Measurements from ENCODE around the gene PPP6R2.

- TF ChIP-seq RAD21 (conservative IDR thresholded peaks at IDR 0.05) (no peak), POLR2AphosphoS5 (IDR thresholded peaks at IDR 0.05) (no peak), EZH2 (IDR thresholded peaks at IDR 0.05; ENCODE audit: borderline replicate concordance, insufficient read depth, low read length, poor library complexity, severe bottlenecking) (no peak), EP300 (conservative IDR thresholded peaks at IDR 0.05; ENCODE audit: poor library complexity, severe bottlenecking) (no peak)
- TF ChIP-seq, protein P1, sequence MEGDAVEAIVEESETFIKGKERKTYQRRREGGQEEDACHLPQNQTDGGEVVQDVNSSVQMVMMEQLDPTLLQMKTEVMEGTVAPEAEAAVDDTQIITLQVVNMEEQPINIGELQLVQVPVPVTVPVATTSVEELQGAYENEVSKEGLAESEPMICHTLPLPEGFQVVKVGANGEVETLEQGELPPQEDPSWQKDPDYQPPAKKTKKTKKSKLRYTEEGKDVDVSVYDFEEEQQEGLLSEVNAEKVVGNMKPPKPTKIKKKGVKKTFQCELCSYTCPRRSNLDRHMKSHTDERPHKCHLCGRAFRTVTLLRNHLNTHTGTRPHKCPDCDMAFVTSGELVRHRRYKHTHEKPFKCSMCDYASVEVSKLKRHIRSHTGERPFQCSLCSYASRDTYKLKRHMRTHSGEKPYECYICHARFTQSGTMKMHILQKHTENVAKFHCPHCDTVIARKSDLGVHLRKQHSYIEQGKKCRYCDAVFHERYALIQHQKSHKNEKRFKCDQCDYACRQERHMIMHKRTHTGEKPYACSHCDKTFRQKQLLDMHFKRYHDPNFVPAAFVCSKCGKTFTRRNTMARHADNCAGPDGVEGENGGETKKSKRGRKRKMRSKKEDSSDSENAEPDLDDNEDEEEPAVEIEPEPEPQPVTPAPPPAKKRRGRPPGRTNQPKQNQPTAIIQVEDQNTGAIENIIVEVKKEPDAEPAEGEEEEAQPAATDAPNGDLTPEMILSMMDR (IDR thresholded peaks at IDR 0.05; ENCODE audit: poor library complexity, severe bottlenecking) = no peak
Observed at GRCh38 chr22:50294319-50294656, 48.8 kb upstream of the PPP6R2 start.

Data from neural cell (in vitro differentiated cells).